ENCODE results near the gene SLC16A13. TPM values are rescaled to one million over a fixed set of nuclear protein-coding genes. Genes with fewer than 3 reads are reported as not detected.

Gene SLC16A13
- polyA plus RNA-seq, 3 donors from 2014 or later, result 0.49 to 2.6 (median 2.1) TPM

DNA sequence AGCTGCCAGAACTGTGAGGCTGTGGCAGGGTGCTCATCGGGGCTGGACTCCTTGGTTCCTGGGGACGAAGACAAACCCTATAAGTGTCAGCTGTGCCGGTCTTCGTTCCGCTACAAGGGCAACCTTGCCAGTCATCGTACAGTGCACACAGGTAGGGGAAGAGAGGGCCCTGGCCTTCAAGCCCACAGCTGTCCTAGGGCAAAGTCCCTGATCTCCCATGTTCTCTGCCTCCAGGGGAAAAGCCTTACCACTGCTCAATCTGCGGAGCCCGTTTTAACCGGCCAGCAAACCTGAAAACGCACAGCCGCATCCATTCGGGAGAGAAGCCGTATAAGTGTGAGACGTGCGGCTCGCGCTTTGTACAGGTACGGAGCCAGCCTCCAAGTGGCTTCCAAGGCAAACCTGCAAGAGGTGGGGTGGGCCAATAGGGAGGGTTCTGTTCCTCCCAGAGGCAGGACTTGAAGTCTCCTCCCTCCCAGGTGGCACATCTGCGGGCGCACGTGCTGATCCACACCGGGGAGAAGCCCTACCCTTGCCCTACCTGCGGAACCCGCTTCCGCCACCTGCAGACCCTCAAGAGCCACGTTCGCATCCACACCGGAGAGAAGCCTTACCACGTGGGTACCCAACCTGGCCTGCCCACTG lies 9.2 kb upstream of the SLC16A13 start:
- Mint-ChIP-seq H3K27me3 (ENCODE audit: low read depth in 3 of 3) (peaks cover 10 to 15% (median 10%) of the 10 kb centered on the region in 3 donors), H3K27ac (peak overlapping the region in 2 of 6 donors; percentile 59 to 83), H3K9me3 (no peaks in the 10 kb centered on the region), H3K4me1 (peaks cover 78 to 86% of the 10 kb centered on the region in 2 donors), H3K4me3 (peak overlapping the region in 2 of 5 donors; percentile 29 to 30), H3K36me3 (no peaks in the 10 kb centered on the region)
- no peak for DNase-seq

GRCh38 chr17:7027335-7027734 lies 8.5 kb upstream of the SLC16A13 start:
- H3K4me3 Mint-ChIP-seq, result peak overlapping the region in 4 of 5 donors; percentile 3 to 63 (median 32)
- H3K27me3 Mint-ChIP-seq (ENCODE audit: low read depth in 3 of 3), result peaks cover 10 to 16% (median 10%) of the 10 kb centered on the region in 3 donors
- peaks cover 79 to 90% of the 10 kb centered on the region in 2 donors for H3K4me1 Mint-ChIP-seq
- H3K27ac Mint-ChIP-seq, result peak overlapping the region; percentile 58 to 86 (median 78)
- no peaks in the 10 kb centered on the region for H3K36me3 Mint-ChIP-seq
- peak in 1 of 3 donors; percentile 32 for DNase-seq
- no peaks in the 10 kb centered on the region for H3K9me3 Mint-ChIP-seq

DNA sequence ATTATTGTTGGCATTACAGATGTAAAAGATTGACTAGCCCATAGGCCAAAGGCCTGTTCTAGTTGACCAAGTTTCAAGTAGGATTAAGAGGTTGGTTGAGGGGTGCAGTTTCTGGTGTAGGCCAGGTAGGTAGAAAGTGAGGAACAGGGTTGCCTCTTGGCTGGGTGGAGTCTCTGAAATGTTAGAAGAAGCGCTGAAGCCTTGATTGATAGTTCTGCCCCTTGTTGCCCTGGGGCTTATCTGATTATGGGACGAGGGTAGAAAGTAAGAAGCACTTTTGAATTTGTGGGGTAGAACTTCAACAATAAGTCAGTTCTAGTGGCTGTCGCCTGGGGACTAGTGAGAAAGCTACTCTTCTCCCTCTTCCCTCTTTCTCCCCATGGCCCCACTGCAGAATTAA lies 6.7 kb upstream of the SLC16A13 start:
- no peak for DNase-seq
- Mint-ChIP-seq H3K27ac (peak overlapping the region; percentile 29 to 86 (median 59)), H3K4me3 (peak overlapping the region in 4 of 5 donors; percentile 1 to 47 (median 10)), H3K9me3 (no peaks in the 10 kb centered on the region), H3K27me3 (ENCODE audit: low read depth in 3 of 3) (peaks cover under 1 to 6% (median 3%) of the 10 kb centered on the region in 3 donors), H3K4me1 (peaks cover 76 to 90% of the 10 kb centered on the region in 2 donors), H3K36me3 (no peaks in the 10 kb centered on the region)

DNA sequence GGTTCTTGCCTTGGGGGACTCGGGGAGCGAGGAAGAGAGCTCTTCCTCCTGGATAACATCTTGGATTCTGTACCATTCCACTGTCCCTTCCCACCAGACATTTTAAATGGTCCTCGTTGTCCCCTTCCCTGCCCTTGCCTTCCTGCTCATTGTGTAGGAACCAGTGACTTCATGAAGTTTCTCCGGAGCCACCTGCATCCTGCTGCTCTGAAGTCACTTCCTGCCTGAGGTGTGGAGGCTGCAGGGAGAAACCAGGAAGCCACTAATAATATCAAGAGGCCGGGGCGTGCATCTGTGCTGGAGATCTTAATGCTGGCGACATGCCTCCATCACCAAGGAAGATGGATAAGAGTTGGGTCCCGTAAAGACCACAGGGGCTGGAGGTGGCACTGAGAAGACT lies 6.2 kb upstream of the SLC16A13 start:
- H3K27me3 Mint-ChIP-seq (ENCODE audit: low read depth in 3 of 3), result peaks cover 0 to 3% (median 2%) of the 10 kb centered on the region in 3 donors
- no peaks in the 10 kb centered on the region for H3K9me3 Mint-ChIP-seq
- H3K27ac Mint-ChIP-seq, result peak overlapping the region; percentile 4 to 86 (median 59)
- peaks cover 77 to 89% of the 10 kb centered on the region in 2 donors for H3K4me1 Mint-ChIP-seq
- H3K4me3 Mint-ChIP-seq, result peak overlapping the region; percentile 48 to 66 (median 54)
- no peak for DNase-seq
- H3K36me3 Mint-ChIP-seq, result no peaks in the 10 kb centered on the region

- Mint-ChIP-seq H3K4me1 (peaks cover 60 to 83% of the 10 kb centered on the region in 2 donors), H3K4me3 (peak overlapping the region; percentile 92 to 96 (median 94)), H3K27ac (peak overlapping the region; percentile 95 to 98 (median 97)), H3K27me3 (ENCODE audit: low read depth in 3 of 3) (peaks cover 0 to 8% (median 0%) of the 10 kb centered on the region in 3 donors), H3K9me3 (no peaks in the 10 kb centered on the region), H3K36me3 (no peaks in the 10 kb centered on the region)
- DNase-seq, result peak; percentile 67 to 68 (median 68)
Observed at GRCh38 chr17:7034955-7035590, 742 bp upstream of the SLC16A13 start.

GRCh38 chr17:7038025-7038862 lies 2.4 kb downstream of the SLC16A13 start:
- Mint-ChIP-seq H3K27me3 (ENCODE audit: low read depth in 3 of 3) (peaks cover 2 to 8% (median 2%) of the 10 kb centered on the region in 3 donors), H3K9me3 (no peaks in the 10 kb centered on the region), H3K4me1 (peaks cover 46 to 74% of the 10 kb centered on the region in 2 donors), H3K4me3 (peak overlapping the region; percentile 21 to 62 (median 50)), H3K27ac (peak overlapping the region in 3 of 6 donors; percentile 23 to 75 (median 51)), H3K36me3 (no peaks in the 10 kb centered on the region)
- DNase-seq, result no peak

DNA sequence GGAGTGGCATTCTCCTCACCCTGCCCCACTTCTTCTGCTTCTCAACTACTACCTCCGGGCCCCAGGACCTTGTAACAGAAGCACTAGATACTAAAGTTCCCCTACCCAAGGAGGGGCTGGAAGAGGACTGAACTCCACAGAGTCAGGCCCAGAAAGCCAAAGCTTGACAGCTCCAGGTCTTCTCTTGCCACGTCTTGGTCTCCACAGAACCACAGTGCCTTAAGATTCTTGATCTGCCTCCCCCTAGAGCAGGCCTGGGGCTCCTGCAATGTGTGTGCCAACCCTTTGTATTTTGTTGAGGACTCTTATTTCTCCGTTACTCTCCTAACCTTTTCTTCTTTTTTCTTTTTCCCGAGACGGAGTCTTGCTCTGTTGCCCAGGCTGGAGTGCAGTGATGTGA lies 4.0 kb downstream of the SLC16A13 start:
- Mint-ChIP-seq H3K4me3 (no peak overlapping the region), H3K27ac (peak overlapping the region in 5 of 6 donors; percentile 16 to 84 (median 35)), H3K4me1 (peaks cover 39 to 60% of the 10 kb centered on the region in 2 donors), H3K27me3 (ENCODE audit: low read depth in 3 of 3) (peaks cover 2 to 8% (median 2%) of the 10 kb centered on the region in 3 donors), H3K9me3 (no peaks in the 10 kb centered on the region), H3K36me3 (no peaks in the 10 kb centered on the region)
- DNase-seq, result no peak

DNA sequence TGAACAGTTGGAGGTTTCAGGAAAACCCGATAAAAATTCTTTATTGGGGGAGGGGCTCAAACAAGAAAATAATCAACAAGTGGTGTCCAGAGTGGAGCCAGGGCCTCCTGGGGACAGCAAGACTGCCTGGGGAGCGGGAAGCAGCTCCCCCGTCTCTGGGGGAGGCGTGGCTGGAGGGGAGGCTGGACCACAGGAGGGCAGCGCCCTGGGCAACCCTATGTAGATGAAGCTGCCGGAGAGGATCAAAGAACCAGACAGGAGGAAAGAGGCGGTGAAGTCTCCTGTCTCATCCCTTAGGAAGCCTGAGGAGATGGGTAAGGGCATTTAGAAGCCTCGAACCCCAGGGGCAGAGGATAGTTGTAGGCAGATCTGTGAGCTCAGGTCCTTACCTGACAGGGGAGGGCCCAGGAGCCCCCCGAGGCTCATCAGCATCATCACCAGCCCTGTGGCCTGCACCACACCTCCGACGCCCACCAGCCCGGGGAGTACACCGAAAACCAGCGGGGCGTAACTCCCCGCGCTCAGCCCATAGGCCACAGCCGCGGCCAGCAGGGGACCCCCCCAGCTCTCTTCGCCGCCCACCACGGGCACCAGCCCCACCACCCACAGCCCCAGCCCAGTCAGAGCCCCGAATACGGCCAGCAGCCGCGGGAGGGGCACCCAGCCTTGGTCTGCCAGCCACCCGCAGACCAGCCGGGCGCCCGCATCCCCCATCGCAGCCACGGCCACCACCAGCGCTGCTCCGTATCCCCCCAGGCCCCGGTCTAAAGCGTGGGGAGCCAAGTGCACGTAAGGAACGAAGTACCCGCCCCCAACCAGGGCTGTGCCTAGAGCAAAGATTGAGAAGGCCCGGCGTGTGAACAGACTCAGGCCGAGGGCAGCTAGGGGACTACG lies 6.0 kb downstream of the SLC16A13 start:
- peaks cover 32 to 52% of the 10 kb centered on the region in 2 donors for H3K4me1 Mint-ChIP-seq
- peak overlapping the region; percentile 81 to 90 (median 87) for H3K4me3 Mint-ChIP-seq
- H3K9me3 Mint-ChIP-seq, result no peaks in the 10 kb centered on the region
- H3K27ac Mint-ChIP-seq, result peak overlapping the region; percentile 78 to 93 (median 88)
- peaks cover 2 to 4% (median 3%) of the 10 kb centered on the region in 3 donors for H3K27me3 Mint-ChIP-seq (ENCODE audit: low read depth in 3 of 3)
- H3K36me3 Mint-ChIP-seq, result no peaks in the 10 kb centered on the region
- peak; percentile 48 to 54 (median 54) for DNase-seq

DNA sequence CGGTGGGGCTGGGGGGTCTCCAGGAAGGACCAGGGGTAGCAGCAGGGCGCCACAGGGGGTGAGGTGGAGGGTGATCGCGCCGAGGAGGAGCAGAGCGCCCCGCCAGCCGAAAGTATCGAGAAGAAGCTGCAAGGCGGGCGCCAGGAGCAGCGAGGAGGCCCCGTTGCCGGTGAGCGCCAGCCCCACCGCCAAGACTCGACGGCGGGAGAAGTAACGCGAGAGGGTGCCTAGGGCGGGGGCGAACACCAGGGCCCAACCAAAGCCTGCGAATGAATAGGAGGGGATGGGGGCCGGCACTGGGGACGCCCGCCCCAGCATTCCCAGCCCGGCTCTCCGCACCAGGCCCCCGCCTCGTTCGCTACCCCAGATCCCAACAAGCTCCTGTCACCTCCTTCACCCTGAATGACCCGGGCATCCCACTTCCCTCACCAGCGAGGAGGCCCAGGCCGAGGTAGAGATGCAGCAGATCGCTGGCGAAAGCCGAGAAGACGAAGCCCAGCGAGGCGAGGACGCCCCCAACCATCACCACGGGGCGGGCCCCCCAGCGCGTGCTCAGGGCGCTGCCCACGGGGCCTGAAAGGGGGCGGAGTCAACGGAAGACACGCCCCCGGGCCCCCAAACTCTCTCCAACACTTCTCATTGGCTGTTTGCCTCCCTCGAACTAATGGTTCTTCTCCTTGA lies 6.8 kb downstream of the SLC16A13 start:
- DNase-seq, result peak; percentile 61 to 64 (median 64)
- Mint-ChIP-seq H3K9me3 (no peaks in the 10 kb centered on the region), H3K27me3 (ENCODE audit: low read depth in 3 of 3) (peaks cover 2 to 6% (median 5%) of the 10 kb centered on the region in 3 donors), H3K36me3 (no peaks in the 10 kb centered on the region), H3K4me3 (peak overlapping the region; percentile 81 to 90 (median 87)), H3K27ac (peak overlapping the region; percentile 62 to 93 (median 88)), H3K4me1 (peaks cover 36 to 59% of the 10 kb centered on the region in 2 donors)

DNA sequence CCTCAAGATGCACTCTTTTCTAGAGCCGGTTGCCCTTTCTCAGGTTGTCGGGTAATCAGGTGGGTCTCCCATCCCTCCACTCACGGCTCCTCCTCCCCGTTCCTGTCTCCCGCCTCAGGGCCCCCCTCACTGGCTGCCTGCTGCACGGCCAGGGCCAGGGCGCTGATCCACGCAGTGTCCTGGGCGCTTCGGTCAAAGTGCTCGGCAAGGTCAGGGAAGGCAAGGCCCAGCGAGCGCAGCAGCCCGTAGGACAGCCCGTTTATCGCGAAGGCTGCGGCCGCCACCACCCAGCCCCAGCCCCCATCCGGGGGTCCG lies 7.3 kb downstream of the SLC16A13 start:
- peaks cover 2 to 6% (median 5%) of the 10 kb centered on the region in 3 donors for H3K27me3 Mint-ChIP-seq (ENCODE audit: low read depth in 3 of 3)
- no peak for DNase-seq
- peaks cover 36 to 57% of the 10 kb centered on the region in 2 donors for H3K4me1 Mint-ChIP-seq
- no peaks in the 10 kb centered on the region for H3K9me3 Mint-ChIP-seq
- peak overlapping the region in 3 of 6 donors; percentile 35 to 80 (median 70) for H3K27ac Mint-ChIP-seq
- H3K4me3 Mint-ChIP-seq, result peak overlapping the region; percentile 81 to 90 (median 87)
- no peaks in the 10 kb centered on the region for H3K36me3 Mint-ChIP-seq

DNA sequence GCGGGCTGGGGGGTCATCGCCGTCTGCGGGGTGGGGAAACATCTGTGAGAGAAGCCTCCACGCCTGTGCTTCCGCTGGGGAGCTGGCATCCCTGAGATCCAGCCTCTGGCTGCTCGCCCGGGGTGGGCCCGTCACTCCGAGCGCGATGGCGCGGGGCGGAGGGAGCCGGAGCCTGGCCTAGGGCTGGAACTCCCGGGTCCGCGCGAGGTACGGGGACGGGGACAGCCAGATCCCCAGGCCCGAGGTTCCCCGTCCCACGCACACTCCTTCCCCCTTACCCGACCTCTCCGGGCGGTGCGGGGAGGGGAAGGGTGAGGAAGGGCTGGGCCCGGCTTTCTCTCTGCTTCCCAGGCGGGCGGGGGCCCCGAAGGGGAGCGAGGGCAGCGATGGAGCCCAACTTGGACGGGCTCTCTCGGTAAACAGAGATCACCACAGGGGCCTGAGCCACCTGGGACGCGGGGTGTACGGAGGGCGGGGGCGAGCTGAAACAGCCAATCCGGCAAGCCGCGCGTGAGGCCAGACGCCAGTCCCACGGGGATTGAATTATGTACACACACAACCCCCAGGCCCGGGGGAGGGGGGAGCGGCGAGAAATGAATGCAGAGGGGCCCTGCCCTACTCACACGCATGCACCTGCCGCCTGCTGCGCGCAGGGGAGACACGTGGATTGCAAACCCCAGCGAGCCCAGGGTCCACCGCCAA lies 7.8 kb downstream of the SLC16A13 start, which contains the start of gene SLC16A11:
SLC16A11 (minus strand) TSS at position 596 of the 702 bp plus-strand sequence; CDS start at position 17, 579 bp downstream.
- Mint-ChIP-seq H3K36me3 (no peaks in the 10 kb centered on the region), H3K4me3 (peak within 1 kb of the TSS; percentile 81 to 90 (median 87)), H3K27me3 (ENCODE audit: low read depth in 3 of 3) (peaks cover 2 to 6% (median 5%) of the 10 kb centered on the region in 3 donors), H3K9me3 (no peaks in the 10 kb centered on the region), H3K4me1 (peaks cover 36 to 51% of the 10 kb centered on the region in 2 donors), H3K27ac (peak within 1 kb of the TSS in 3 of 6 donors; percentile 35 to 80 (median 70))
- DNase-seq, result peak in 1 of 3 donors; percentile 26
